Vagina (tissue), 2 donors: ENCODE data around the gene SGK2.

Experiments used
- POLR2A ChIP-seq, 2 donors: fragments of 450-650 bp; IDR thresholded peaks; one replicate each; pipeline ENCODE4 v1.6.1; 2017; ENCODE audit warnings: antibody characterized with exemption in 2 of 2, mild to moderate bottlenecking in 2 of 2, moderate library complexity in 2 of 2
- TF ChIP-seq, protein P1 (sequence below), 3 experiments: fragments of 450-650 bp in 2 of 3; fragments of 200-600 bp in 1 of 3; sonication (generic) in 1 of 3; IDR thresholded peaks; one replicate each; pipeline ENCODE4 v1.5.1; 2017 to 2019; ENCODE audit warnings: antibody characterized with exemption in 3 of 3, mild to moderate bottlenecking in 2 of 3, moderate library complexity in 2 of 3

DNA sequence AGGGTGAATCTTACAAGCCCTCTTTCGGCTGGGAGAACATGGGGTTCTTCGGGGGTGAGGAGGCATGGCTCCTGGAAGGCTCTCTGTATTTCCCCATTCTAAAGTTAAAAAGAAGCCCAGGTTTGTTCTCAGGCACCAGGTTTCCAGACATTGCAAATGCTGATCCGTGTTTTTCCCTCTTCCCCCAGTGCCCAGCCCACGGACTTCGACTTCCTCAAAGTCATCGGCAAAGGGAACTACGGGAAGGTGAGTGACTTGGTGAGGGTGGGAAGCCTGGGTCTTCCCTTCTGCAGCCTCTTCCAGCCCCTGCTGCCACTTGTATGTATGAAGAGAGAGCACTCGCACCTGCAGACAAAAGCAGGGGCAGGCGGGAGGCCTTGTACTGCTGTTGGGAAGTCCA is 8.7 kb downstream of the SGK2 start:
- TF ChIP-seq POLR2A (IDR thresholded peaks at IDR 0.05), result no peak
- TF ChIP-seq, protein P1, sequence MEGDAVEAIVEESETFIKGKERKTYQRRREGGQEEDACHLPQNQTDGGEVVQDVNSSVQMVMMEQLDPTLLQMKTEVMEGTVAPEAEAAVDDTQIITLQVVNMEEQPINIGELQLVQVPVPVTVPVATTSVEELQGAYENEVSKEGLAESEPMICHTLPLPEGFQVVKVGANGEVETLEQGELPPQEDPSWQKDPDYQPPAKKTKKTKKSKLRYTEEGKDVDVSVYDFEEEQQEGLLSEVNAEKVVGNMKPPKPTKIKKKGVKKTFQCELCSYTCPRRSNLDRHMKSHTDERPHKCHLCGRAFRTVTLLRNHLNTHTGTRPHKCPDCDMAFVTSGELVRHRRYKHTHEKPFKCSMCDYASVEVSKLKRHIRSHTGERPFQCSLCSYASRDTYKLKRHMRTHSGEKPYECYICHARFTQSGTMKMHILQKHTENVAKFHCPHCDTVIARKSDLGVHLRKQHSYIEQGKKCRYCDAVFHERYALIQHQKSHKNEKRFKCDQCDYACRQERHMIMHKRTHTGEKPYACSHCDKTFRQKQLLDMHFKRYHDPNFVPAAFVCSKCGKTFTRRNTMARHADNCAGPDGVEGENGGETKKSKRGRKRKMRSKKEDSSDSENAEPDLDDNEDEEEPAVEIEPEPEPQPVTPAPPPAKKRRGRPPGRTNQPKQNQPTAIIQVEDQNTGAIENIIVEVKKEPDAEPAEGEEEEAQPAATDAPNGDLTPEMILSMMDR (IDR thresholded peaks at IDR 0.05), result no peak
